CD4-positive, alpha-beta T cell treated with Interleukin-4 for 4 hours (primary cell): ENCODE data around the gene PACS1.
A peak's percentile ranks its signal among the peaks of the same experiment; 100 is the strongest.

Experiments used
- DNase-seq: peaks from one replicate; pipeline ENCODE4 v3.0.0-alpha.2; 2020

Gene PACS1

DNA sequence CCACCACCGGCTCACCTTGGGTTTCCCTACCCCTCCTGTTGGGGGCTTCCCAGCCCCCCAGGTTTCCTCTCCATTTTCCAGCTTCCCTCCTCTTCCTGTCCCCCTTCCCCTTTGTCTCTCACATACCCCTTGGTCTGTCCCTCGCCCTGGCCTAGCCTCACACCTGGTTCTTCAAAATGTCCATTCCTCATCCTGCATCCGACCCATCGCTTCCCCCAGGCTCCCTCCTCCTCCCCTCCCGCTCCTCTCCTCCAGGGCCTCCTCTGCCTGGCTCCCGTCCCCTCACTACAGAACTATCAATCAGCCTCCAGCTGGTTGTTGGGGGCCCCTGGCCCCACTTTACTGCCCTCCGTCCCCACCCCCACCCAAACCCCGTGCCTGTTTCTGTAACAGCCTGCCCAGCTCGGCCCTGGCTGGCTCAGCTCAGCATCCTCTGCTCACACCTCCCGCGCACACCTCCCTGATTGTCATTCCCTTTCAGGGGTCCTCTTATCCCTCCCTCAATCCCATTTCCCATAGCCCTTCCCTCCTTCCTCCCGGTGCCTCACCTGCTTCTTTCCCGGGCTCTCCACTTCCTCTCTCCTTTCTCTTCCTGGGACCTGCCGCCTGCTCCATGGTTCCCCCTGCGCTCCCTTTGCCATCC lies 209.1 kb downstream of the PACS1 start:
- no peak for DNase-seq

DNA sequence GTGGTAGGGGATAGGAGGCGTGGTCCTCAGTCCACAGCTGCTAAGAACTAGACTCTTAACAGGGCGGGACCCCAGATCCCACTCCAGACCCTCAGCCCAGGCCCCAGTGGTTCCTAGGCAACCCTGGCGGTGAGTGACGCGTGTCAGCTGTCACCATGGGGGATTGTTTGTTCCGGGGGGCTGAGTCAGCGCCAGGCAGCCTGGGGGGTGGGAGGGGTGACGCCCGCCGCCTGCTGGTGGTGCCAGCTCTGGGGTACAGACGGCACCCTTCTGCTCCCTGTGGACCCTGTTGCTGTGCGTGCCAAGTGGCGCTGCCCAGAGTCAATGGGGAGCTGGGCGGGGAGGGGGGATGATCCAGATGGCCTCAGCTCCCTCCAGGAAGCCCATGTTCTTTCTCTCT lies 210.4 kb downstream of the PACS1 start:
- no peak for DNase-seq

DNA sequence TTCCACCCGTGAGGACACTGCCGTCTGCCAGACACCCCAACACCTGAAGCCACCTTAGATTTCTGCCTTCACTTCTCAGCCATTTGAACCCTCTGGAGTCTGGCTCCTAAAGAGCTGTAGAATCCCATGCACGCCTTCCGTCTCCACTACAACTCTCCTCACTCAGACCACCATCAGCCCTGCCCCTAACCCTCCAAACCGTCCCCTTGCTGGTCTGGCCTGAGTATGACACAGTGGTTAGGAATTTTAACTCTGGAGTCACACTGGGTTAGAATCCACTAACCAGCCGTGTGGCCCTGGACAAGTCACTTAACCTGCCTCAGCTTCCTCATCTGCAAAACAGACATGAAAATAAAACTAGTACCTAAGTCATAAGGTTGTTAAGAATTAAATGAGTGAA lies 210.9 kb downstream of the PACS1 start:
- DNase-seq = no peak

DNA sequence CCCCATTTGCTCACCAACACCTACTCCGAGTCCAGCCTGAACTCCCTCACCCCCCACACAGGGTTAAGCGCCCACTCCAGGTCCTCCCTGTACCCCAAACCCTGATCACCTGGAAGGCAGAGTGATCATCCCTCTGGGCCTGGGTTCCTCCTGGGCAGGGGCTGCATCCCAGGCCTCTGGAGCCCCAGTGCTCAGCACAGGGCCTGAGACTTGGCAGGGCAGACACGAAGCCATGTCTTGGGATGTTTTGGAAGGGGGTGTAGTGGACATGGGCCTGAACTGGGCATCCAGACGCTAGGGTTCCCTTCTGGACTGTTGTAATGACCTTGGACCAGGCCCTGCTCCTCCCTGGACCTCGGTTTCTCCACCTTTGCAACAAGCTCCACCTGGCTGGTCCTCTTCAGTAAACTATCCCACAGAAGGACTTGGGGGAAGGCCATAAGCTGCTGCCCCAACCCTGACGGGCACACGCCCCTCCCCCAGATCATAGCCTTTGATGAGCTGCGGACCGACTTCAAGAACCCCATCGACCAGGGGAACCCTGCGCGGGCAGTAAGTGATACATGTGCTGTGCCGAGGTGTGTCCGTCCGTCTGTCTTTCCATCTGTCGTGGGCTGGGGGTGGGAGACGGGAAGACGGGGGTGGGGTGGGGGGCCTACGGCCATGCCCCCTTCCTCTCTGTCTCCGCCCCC lies 211.8 kb downstream of the PACS1 start:
- DNase-seq = no peak

DNA sequence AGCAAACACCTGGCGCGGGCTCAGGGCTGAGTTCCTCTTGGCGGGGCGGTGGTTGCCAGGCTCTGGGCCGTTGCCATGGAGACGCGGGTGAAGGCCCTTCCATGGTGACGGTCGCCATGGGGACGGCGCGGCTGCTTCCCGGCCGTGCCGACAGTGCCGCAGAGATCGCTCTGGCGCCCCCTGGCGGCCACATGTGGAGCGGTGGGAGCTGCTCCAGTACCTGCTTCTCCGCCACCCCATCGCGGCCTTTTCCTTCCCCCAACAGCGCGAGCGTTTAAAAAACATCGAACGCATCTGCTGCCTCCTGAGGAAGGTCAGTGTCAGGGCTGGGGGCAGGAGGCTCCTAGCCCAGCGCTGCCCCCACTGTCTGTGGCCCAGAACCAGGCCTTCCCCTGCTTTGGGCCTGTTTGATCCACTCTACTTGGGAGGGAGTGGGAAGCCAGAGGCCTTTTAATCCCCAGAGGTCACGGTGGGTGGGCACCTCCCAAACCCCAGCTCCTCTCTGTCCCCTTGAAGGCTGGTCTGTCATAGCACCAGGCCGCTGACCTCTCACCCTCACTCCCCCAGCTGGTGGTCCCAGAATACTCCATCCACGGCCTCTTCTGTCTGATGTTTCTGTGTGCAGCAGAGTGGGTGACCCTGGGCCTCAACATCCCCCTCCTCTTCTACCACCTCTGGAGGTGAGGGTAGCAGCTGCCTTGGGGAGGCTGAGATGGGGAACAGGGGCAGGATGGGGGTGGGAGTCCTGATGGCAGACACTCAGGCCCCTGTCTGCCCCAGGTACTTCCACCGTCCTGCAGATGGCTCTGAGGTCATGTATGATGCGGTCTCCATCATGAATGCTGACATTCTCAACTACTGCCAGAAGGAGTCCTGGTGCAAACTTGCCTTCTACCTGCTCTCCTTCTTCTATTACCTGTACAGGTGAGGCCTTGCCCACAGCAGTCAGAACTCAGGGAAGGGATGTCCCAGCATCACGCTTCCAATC lies 212.7 kb downstream of the PACS1 start:
- DNase-seq = peak; percentile 98

DNA sequence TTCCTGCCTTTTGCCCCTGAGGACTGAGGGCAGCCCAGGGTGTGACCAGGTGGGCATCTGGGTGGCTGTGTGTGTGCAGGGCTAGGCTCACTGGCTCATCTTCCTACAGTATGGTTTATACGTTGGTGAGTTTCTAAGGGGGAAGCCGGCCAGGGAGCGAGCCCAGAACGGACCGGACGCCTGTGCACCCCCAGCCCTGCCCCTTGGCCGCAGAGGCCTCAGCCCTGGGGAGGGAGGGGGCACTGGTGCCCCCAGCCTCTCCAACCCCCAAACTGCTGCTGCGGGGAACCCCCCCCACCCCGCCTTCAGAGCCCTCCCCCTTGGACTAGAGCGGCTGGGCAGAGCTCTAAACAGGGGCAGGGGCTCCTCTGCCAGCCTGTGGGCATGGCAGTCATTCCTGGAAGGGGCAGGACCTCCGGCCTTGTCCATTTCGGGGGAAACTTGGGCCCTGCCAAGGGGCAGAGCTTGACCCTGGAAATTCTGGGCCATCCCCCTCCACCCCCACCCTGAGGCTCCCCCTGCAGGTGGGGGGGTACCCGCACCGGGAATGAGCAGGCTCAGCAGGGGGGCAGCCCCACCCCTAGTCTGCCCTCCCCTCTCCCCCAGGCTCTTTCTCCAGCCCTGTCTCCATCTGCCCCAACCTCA lies 213.5 kb downstream of the PACS1 start:
- DNase-seq = no peak

DNA sequence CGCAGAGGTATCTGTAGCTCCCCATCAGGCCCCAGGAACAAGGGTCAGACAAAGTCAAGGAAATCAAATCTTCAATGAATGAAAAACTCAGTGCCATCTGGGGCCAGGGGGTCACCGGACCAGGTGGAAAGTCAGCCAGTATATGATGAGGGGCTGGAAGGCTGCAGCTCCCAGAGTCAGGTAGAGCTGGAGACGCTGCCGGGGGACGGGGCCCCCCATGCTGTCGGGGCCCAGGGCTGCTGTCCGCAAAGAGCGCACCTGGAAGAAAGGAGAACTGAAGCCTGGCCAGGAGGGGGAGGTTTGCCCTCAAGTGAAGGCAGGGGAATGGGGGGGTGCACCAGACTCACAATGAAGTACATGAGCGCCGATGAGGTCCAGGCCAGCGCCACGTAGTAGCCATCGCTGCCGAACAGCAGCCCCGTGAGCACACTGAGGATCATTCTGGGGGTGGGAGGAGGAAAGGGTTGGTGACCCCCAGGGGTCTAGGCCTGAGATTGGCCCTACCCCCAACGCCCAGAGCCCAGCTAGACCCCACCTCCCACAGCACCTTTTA lies 214.5 kb downstream of the PACS1 start:
- DNase-seq = no peak

DNA sequence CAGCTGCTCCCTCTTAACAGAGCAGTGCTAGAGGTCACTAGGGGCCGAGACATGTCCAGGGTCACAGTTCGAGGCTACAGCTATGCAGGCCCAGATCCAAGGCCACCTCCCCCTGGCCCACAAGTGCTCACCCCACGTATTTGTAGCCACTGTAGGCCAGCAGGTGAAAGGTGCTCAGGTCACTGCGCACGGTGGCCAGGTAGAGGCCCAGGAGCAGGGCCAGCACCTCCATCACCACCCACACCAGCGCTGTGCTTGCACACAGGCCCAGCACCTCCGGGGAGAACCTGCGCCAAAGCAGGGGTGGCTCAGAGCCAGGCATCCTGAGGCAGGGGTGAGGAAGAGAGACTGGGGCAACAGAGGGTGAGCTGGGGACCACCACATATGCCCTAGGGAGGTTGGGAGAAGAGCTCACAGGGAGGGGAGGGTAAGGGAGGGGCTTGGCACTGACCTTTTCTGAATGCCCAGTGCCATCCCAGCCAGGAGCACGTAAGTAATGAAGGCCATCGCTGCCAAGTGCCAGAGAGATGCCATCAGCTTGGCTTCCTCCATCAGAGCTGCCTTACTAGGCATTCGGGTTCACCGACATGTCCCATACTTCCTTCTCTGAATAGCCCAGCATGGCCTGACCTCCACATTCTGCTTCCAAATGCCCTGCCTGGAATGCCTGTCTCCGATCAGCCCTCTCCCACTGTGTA lies 215.3 kb downstream of the PACS1 start:
- no peak for DNase-seq

DNA sequence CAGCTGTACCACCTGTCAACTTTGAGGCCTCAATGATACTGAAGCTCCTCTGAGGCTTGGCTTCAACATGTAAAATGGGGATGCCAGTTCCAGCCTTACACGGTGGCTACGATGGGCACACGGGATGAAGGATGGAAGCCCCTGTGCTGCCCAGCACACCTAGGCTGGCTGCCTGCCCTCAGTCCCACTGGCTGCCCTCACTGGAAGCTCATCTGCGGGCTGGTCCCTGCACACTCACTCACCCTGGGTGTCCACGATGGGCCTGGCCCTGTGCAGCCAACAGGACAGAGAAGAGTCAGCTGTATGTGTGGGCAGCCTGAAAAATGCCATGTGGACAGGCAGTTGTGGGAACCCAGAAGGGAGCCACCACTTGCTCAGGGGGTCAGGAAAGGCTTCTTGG lies 216.6 kb downstream of the PACS1 start:
- no peak for DNase-seq

DNA sequence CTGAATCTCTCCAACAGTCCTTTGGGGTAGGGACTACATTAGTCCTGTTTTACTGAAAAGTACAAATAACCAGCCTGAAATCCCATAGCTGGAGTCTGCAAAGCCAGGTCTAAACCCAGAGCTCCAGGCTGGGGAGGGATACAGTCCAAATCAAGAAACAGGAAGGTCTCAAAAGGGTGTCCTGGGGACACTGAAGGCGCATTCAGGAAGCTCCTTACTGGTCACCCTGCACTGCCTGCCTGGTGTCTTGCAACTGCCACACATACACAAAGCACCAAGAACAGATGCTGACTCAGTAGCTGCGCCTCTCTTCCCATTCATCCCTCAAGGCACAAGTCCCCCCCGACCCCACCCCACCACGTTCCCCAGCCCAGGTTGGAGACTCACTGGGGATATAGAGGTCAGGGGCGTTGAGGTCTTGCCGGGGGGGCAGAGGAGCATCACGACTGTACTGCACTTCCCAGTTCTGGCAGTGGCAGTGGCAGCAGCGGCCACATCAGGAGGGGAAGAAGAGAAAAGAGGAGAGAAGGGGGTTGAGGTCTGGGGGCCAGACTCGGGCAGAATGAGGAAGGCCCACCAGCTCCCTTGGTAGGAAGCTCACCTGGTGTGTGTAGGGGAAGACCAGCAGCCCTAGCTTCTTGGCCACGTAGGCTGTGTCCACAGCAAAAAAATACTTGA lies 217.3 kb downstream of the PACS1 start:
- no peak for DNase-seq

DNA sequence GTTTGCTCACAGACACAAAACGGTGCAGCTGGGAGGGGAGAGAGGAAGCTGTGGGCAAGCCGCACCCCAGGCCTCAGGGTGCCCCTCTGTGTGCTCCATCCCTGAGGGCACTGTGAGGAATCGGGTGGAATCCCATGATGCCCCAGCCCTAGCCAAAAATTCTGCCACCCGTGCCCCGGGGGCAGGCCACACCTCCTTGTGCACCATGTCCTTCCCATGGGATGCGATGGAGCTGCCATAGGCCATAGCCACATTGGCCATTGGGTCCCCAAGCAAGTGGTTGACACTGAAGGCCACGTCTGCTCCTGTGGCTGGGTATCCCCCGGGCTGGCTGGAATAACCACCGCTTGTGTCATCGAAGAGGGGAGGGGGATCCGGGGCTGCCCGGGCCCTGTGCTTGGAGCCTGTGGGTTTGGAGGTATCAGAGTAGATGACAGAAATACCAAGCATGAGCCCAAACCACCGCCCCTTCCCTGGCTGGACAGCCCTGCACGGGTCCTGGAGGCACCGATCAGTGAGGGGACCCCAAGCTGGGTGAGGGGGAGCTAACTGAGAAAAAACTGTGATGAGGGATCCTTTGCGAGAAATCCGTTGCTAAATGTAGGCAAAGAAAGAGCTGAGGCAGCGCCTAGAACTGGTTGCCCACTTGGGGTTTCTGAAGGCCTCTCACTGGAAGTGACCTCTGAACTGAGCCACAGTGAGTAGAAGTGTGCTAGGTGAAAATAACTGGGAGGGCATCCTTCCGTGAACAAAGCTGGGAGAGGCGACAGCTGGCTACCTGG lies 218.0 kb downstream of the PACS1 start:
- no peak for DNase-seq

DNA sequence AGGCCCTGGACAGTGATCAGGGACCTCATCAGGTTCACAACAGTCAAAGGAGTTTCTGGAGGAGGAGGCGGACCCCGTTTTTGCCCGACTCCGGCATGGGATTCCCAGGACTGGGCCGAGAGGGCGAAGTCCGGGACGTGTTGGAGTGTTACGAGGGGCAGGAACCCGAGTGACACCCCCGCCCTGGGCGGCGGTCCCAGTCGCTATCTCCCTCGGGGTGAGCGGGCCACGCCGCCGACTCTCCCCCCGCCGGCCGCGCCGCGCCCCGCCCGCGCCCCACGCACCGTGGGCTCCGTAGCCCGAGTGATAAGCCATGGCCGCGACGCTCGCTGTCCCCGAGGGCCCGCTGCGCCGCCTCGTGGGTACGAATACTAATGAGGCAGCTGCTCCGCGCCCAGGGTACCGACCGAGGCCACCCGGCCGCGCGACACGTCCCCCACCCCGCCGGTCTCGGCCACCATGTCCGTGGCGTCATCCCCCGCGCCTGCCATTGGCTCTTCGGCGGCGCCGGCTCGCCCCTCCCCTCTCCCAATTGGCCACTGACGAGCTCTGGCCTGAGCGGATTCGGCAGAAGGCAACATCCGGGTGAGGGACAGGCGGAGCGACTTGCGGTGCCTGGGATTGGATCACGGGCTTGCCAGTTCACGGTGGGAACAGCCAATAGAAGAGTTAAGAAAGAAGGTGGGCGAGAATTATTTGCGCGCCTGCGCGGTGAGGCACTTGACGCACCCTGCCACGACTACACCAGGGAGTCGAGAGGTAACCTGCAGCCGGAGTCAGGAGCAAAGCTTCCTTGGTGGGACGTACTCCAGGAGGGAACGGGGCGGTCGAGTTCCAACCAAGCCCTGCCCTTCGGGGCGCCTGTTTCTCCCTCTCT lies 218.8 kb downstream of the PACS1 start, which contains the start of gene YIF1A:
Gene YIF1A (minus strand): TSS at position 473 of the 877 bp plus-strand sequence. CDS start 158 bp downstream, at position 315.
- peak; percentile 100 for DNase-seq

DNA sequence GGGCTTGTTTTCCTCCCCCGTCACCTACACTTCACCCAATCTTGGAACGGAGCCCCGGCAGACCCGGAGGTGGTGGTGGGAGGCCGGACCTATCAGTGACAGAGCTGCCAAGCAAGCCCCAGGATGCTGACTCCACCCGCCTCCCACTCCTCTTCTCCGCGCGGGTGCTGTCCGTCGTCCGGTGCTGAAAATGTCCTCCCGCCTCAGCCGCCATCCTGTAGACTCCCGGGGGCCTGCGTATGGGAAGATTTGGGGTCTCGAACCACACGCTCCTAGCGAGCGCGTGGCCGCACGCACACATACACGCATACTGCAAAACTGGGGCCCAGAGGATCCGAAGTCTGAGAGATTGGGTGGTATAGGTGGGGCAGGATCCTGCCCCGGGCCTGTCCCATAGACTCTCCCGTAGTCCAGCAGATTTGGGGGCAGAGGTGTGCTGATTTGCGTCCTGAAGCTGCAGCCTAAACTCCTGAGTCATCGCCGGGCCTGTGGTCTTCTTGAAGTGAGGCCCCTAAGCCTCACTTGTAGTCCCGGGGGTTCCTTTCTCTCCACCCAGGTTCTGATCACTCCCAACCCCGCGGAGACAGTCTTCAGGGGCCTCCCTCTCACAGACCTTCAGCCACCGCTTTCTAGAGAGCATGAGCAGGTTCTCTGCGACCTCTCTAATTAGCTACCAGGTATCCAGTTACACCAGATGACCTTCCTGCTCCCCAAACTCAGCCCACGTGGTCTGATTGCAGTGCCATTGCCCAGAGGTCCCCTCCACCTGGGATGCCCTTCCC lies 219.7 kb downstream of the PACS1 start:
- peak; percentile 77 for DNase-seq

DNA sequence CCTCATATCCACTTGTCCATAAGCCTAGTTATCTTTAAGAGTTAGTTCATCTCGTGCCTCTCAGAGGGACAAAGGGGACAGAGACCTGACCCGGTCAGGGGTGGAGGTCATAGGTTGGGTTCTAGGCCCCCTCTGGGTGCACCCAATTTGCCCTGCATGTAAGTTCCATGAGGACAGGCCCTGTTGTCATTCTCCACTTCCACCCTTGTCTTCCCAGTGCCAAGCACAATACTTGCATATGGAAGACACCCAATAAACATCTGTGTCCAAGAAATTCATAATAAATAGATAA lies 220.2 kb downstream of the PACS1 start:
- no peak for DNase-seq

DNA sequence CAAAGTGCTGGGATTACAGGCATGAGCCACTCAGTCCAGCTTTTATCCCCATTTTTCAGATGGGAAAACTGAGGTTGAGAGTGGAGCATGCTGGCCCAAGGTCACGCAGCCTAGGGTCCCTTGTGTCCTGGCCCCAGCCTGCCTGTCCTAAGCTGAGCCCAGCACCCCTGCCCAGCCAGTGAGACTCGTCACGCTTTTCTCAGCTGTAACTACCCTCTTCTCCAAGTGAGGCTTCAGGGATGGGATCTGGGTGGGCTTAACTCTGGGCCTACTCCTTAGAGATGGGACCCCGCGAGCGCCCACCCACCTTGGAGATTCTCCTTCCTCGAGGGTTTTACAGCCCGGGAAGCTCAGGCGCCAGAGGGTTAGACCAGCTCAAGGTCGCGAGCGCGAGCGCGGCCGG lies 221.2 kb downstream of the PACS1 start:
- DNase-seq = no peak

DNA sequence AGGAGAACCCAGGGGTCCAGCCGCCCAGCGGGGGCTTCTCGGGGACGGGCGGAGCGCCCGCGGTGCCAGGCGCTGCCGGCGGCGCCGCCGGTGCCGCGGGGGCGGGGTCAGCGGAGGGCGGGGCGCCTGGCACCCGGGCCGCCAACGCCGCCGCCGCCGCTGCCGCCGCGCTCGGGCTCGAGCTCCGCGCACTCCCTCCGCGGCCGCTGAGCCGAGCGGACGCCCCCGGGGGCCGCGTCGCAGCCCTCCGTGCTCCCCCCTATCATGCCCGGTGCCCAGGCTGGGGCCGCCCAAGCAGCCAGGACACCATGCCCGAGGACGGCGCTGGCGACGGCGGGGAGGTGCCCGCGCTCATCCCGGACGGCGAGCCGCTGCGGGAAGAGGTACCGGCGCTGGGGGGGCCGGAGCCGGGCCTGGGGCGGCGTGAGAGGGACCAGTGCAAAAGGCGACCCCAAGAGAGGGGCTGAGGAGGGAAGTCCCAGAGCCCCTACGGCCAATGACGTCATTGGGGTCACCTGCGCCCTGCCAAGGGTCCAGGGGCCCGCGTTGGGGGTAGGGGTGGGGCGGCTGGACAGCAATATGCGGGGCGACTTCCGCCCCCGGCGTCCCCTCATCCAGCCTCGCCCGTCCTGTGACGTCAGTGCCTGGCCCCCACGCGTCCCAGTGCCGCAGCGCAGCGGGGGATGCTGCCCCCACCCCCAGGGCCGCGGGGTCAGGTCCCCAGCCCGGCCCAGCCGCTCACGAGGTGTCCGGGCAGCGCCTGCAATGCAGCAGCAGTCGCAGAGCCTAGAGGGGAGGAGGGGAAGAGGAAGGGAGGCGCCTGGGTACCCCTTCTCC lies 221.9 kb downstream of the PACS1 start, which contains the start of gene TMEM151A:
Gene TMEM151A (plus strand): TSS at position 189 of the 837 bp plus-strand sequence. CDS start 120 bp downstream, at position 309.
- no peak for DNase-seq

DNA sequence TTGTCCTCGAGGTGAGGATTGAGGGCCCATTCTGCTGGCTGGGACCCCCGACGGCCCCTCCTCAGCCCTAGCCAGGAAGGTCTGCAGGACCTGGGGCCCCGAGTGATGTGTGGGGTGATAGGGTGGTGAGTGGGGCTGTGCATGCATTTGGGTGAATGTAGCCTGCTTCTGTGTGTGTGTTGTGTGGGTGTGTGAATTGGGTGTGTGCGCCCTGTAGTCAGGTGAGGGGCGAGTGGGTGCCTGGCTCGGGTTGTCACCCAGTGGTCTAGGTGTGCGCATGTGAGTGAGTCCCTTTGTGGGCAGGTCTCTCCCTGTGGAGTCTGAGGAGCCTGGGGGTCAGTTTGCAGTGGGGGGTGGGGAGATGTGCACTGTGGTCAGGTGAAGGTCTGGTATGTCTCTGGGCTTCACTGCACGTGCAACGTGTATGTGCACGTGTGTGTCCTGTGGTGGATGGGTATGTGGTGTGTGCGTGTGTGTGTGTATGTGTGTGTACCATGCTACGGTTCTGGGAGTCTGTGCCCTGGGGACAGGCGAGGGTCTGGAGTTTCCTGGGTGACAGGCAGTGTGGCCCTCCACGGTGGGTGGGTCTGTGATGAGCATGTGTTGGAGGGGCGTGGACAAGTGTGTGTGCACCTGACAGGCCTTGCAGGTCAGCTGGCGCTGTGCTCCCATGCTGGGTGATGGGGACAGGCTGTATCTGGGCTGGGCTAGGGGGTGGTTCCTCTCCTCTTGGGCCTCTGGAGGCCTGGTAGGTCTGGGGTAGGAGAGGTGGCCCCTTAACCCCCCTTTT lies 222.7 kb downstream of the PACS1 start:
- no peak for DNase-seq
